ENCODE measurements around the gene SDF2L1.
"Not testable (repeated sequence)": the region's sequence is repeated elsewhere in the genome, so short reads cannot be mapped to it uniquely, and the experiment has no call there.

SDF2L1 gene

GRCh38 chr22:21687685-21688259 lies 45.7 kb downstream of the SDF2L1 start:
- TF ChIP-seq CTCF (IDR thresholded peaks at IDR 0.05; ENCODE audit: low read depth, low read length): no peak
- H3K4me3 ChIP-seq (ENCODE audit: low read depth, low read length): no peak overlapping the region

- H3K4me3 ChIP-seq (ENCODE audit: low read depth, low read length): no peak overlapping the region
- no peak for TF ChIP-seq CTCF (IDR thresholded peaks at IDR 0.05; ENCODE audit: low read depth, low read length)
Measured at GRCh38 chr22:21688341-21688705, 46.2 kb downstream of the SDF2L1 start.

GRCh38 chr22:21688706-21689381 lies 46.7 kb downstream of the SDF2L1 start:
- no peak overlapping the region for H3K4me3 ChIP-seq (ENCODE audit: low read depth, low read length)
- no peak for TF ChIP-seq CTCF (IDR thresholded peaks at IDR 0.05; ENCODE audit: low read depth, low read length)

GRCh38 chr22:21690401-21690801 lies 48.3 kb downstream of the SDF2L1 start:
- no peak overlapping the region for H3K4me3 ChIP-seq (ENCODE audit: low read depth, low read length)
- no peak for TF ChIP-seq CTCF (IDR thresholded peaks at IDR 0.05; ENCODE audit: low read depth, low read length)

GRCh38 chr22:21691816-21692215 lies 49.7 kb downstream of the SDF2L1 start:
- no peak for TF ChIP-seq CTCF (IDR thresholded peaks at IDR 0.05; ENCODE audit: low read depth, low read length)
- H3K4me3 ChIP-seq (ENCODE audit: low read depth, low read length): no peak overlapping the region

GRCh38 chr22:21692856-21693255 lies 50.8 kb downstream of the SDF2L1 start:
- not testable (repeated sequence) for H3K4me3 ChIP-seq (ENCODE audit: low read depth, low read length)

- no peak for TF ChIP-seq CTCF (IDR thresholded peaks at IDR 0.05; ENCODE audit: low read depth, low read length)
- no peak overlapping the region for H3K4me3 ChIP-seq (ENCODE audit: low read depth, low read length)
Measured at GRCh38 chr22:21693333-21693998, 51.4 kb downstream of the SDF2L1 start.
